Activated CD4-positive, CD25-positive, alpha-beta regulatory T cell treated with anti-CD3 and anti-CD28 coated beads, Interleukin-2, amount 50 U/mL, for 24 hours (primary cell): Measurements from ENCODE around the gene EMC9.
A peak's percentile ranks its signal among the peaks of the same experiment; 100 is the strongest.
"Not testable (repeated sequence)": the region's sequence is repeated elsewhere in the genome, so short reads cannot be mapped to it uniquely, and the experiment has no call there.

ENCODE experiments used
- ATAC-seq, 2 donors: fragments of 150-1000 bp; cut with Tn5 transposase; one replicate each; pipeline ENCODE4 v1.10.0; 2021; ENCODE audit warnings: mild to moderate bottlenecking in 1 of 2, moderate library complexity in 1 of 2

The EMC9 gene

GRCh38 chr14:24106672-24107271 lies 34.6 kb downstream of the EMC9 start:
- no peak for ATAC-seq

- ATAC-seq: not testable (repeated sequence)
Observed at GRCh38 chr14:24105609-24106239, 35.7 kb downstream of the EMC9 start.

- ATAC-seq: no peak
Observed at GRCh38 chr14:24103451-24103850, 37.9 kb downstream of the EMC9 start.

GRCh38 chr14:24102357-24103048 lies 38.9 kb downstream of the EMC9 start:
- ATAC-seq: no peak

- ATAC-seq: no peak
Observed at GRCh38 chr14:24100982-24101494, 40.4 kb downstream of the EMC9 start.

- no peak for ATAC-seq
Observed at GRCh38 chr14:24100197-24100981, 41.0 kb downstream of the EMC9 start.

- ATAC-seq: no peak
Observed at GRCh38 chr14:24098927-24099813, 42.2 kb downstream of the EMC9 start.

- ATAC-seq: no peak
Observed at GRCh38 chr14:24098229-24098926, 43.0 kb downstream of the EMC9 start.

GRCh38 chr14:24096545-24097181 lies 44.7 kb downstream of the EMC9 start:
- no peak for ATAC-seq

- peak; percentile 44 to 48 for ATAC-seq
Observed at GRCh38 chr14:24095271-24096068, 45.9 kb downstream of the EMC9 start.

- no peak for ATAC-seq
Observed at GRCh38 chr14:24094841-24095270, 46.5 kb downstream of the EMC9 start.

- peak; percentile 75 to 77 for ATAC-seq
Observed at GRCh38 chr14:24093901-24094840, 47.2 kb downstream of the EMC9 start, which contains the start of gene PCK2. Gene PCK2, plus strand, starts transcription at chr14:24094311. Its CDS starts 95 bp downstream, at chr14:24094406.

GRCh38 chr14:24093207-24093900 lies 48.0 kb downstream of the EMC9 start:
- no peak for ATAC-seq

- ATAC-seq: no peak
Observed at GRCh38 chr14:24092505-24093206, 48.7 kb downstream of the EMC9 start.

- ATAC-seq: no peak
Observed at GRCh38 chr14:24092110-24092504, 49.3 kb downstream of the EMC9 start.

- no peak for ATAC-seq
Observed at GRCh38 chr14:24089890-24090289, 51.5 kb downstream of the EMC9 start.
